ENCODE results near the gene POLR2E. TPM values are rescaled to one million over a fixed set of nuclear protein-coding genes. Genes with fewer than 3 reads are reported as not detected.
A peak's percentile ranks its signal among the peaks of the same experiment; 100 is the strongest.

The POLR2E gene
- total and polyA plus RNA-seq, 9 of the 15 experiments (the other 6 are each of a cell fraction or from before 2014, with no cell fraction given): 3.4 to 413 (median 244) TPM

DNA sequence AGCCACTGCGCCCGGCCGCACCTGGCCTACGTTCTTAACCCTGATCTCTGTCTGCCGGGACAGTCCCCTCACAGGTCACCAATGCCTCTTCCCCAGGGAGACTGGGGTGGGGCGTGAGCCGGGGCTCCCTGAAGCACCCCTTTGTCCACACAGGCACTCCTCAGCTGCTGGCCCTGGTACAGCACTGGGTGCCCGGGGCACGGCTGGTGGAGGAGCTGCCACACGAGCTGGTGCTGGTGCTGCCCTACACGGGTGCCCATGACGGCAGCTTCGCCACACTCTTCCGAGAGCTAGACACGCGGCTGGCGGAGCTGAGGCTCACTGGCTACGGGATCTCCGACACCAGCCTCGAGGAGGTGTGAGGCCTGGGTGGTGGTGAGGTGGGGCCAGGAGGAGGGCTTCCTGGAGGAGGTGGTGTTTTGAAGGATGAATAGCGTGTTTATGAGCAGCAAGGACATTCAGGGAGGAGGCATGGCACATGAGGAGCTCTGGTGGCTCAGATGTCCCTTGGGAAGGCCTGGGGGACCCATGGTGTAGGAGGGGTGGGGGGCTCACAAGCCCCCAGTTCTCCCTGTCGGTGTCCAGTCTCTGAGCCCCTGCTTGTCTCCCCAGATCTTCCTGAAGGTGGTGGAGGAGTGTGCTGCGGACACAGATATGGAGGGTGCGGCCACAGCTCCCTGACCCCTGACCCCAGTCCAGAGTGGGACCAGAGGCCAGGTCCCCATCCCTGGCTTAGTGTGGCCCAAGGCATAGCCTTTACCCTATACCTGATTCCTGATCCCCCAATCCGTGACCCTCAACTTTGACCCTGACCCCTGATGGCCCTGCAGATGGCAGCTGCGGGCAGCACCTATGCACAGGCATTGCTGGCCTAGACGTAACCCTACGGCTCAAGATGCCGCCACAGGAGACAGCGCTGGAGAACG is 41.7 kb downstream of the POLR2E start:
- ChIA-PET POLR2A (interaction anchor here (0.6 to 1.1 kb wide), 4 partner anchors 14 to 67 kb away, joined by 3 to 4 read pairs (median 4); no protein-coding TSS in a partner anchor), CTCF (ENCODE audit: low intra/inter-chr PET ratio) (no interaction called here)
- TF ChIP-seq SRSF7 (optimal IDR thresholded peaks at IDR 0.05; ENCODE audit: low read depth, low read length): no peak
- no peak for TF ChIP-seq KAT8 (IDR thresholded peaks at IDR 0.05; ENCODE audit: low read depth)
- peak; percentile 93 for TF ChIP-seq ZFP36 (IDR thresholded peaks at IDR 0.05; ENCODE audit: low read depth, low read length, partially characterized antibody)
- peak; percentile 42; the same call in 1 of the 2 replicates for TF ChIP-seq ZBTB7A (IDR thresholded peaks at IDR 0.05; ENCODE audit: borderline replicate concordance, control insufficient read depth, low read depth, low read length)
- TF ChIP-seq NR2C1 (IDR thresholded peaks at IDR 0.05): peak; percentile 61; the same call in 1 of the 2 replicates
- peak; percentile 51; the same call in 1 of the 2 replicates for TF ChIP-seq NR2C1 (tag; IDR thresholded peaks at IDR 0.05)
- TF ChIP-seq POLR2G (IDR thresholded peaks at IDR 0.05; ENCODE audit: low read depth, low read length): peak; percentile 42
- TF ChIP-seq ZNF436 (CRISPR knock-in tag; IDR thresholded peaks at IDR 0.05): peak; percentile 55; the same call in 1 of the 2 replicates
- TF ChIP-seq CBFA2T3 (IDR thresholded peaks at IDR 0.05): 0 out of 2 replicates have a peak, but pooled peaks have one; percentile 7
- Histone ChIP-seq H3K27ac (ENCODE audit: extremely low read depth, low read depth, low read length) (no peak overlapping the region; the same call in 2 of the 3 replicates), H3K79me2 (ENCODE audit: control insufficient read depth, insufficient read depth, low read length) (no peaks in the 10 kb centered on the region; the same call in 2 of the 3 replicates), H3K9me3 (replicated peaks; ENCODE audit: control insufficient read depth, insufficient read depth, low read depth, low read length) (no peaks in the 10 kb centered on the region), H4K20me1 (replicated peaks; ENCODE audit: control insufficient read depth, insufficient read depth, low read length) (0 out of 2 replicates have a peak, but pooled peaks cover 4% of the 10 kb centered on the region), H3K9ac (ENCODE audit: insufficient read depth in 1 of 2, low read depth in 2 of 2, low read length in 2 of 2) (peak overlapping the region in 1 of 2 experiments; percentile 41; a peak in 2 of 4 replicates), H2AFZ (ENCODE audit: low read depth, low read length) (no peak overlapping the region), H3K4me3 (no peak overlapping the region), H3K27me3 (ENCODE audit: control insufficient read depth in 2 of 2, insufficient read depth in 2 of 2, low read length in 2 of 2) (no peaks in the 10 kb centered on the region), H3K36me3 (ENCODE audit: control insufficient read depth, insufficient read depth, low read length) (peaks cover 79% of the 10 kb centered on the region), H3K4me2 (ENCODE audit: insufficient read depth, low read length) (no peak overlapping the region), H3K4me1 (replicated peaks in 1 of 2; ENCODE audit: control insufficient read depth in 2 of 2, insufficient read depth in 2 of 2, low read length in 2 of 2) (peaks cover 0 to 48% of the 10 kb centered on the region in 2 experiments; a peak in 3 of 5 replicates), H3K9me1 (ENCODE audit: control insufficient read depth, insufficient read depth, low read length) (no peaks in the 10 kb centered on the region)
- intact Hi-C loops (cut with micrococcal nuclease) (no loop called here), in situ Hi-C loops (cut with MboI) (no loop called here)
- WGBS (ENCODE audit: insufficient coverage, low coverage, missing lambda C conversion rate): 86% methylated on average over 27 of the region's 31 CpGs
- ATAC-seq (peak; percentile 59), FAIRE-seq (peak; percentile 54), DNase-seq (ENCODE audit: extremely low read depth in 1 of 4, low spot score in 3 of 4) (peak in 1 of 4 experiments; percentile 29)
- BruUV-seq (replicated peaks): no TSS peak

Measured in K562 (cell line).